Activated T-helper 1 cell treated with anti-CD3 and anti-CD28 coated beads, Interleukin-2, amount 50 U/mL, for 16 hours (primary cell): Measurements from ENCODE around the gene MRPS18C.
"Not testable (repeated sequence)": the region's sequence is repeated elsewhere in the genome, so short reads cannot be mapped to it uniquely, and the experiment has no call there.

ENCODE experiments used
- DNase-seq, 2 donors: peaks; one replicate each; pipeline ENCODE4 v3.0.0-alpha.2; 2020; ENCODE audit warnings: low read depth in 1 of 2, low spot score in 1 of 2

The MRPS18C gene

GRCh38 chr4:83496085-83496917 is 40.4 kb downstream of the MRPS18C start:
- DNase-seq, result not testable (repeated sequence)

GRCh38 chr4:83498187-83498586 is 42.3 kb downstream of the MRPS18C start:
- no peak for DNase-seq

- not testable (repeated sequence) for DNase-seq
These were observed 45.8 kb downstream of the MRPS18C start for GRCh38 chr4:83501671-83502070.

GRCh38 chr4:83503974-83504373 is 48.1 kb downstream of the MRPS18C start:
- no peak for DNase-seq

- no peak for DNase-seq
These were observed 48.6 kb downstream of the MRPS18C start for GRCh38 chr4:83504503-83504902.

GRCh38 chr4:83504996-83505395 is 49.1 kb downstream of the MRPS18C start:
- DNase-seq, result no peak

GRCh38 chr4:83509156-83509585 is 53.3 kb downstream of the MRPS18C start:
- DNase-seq, result peak; percentile 6 to 30

GRCh38 chr4:83510442-83510841 is 54.6 kb downstream of the MRPS18C start:
- DNase-seq, result no peak
